Left forelimb (tissue), 1 donor: Measurements from ENCODE around the gene BBS12.

Experiments
- DNase-seq: peaks from one replicate; pipeline ENCODE4 v3.0.0-alpha.2; 2018; ENCODE audit warnings: low spot score

BBS12 gene

GRCh38 chr4:122732329-122733026 is at the start of gene BBS12:
BBS12 (plus strand) TSS chr4:122732704; CDS start chr4:122741893, 9,189 bp downstream.
- DNase-seq = peak; percentile 98

- no peak for DNase-seq
These were observed 45.8 kb upstream of the BBS12 start for GRCh38 chr4:122686691-122687090.

DNA sequence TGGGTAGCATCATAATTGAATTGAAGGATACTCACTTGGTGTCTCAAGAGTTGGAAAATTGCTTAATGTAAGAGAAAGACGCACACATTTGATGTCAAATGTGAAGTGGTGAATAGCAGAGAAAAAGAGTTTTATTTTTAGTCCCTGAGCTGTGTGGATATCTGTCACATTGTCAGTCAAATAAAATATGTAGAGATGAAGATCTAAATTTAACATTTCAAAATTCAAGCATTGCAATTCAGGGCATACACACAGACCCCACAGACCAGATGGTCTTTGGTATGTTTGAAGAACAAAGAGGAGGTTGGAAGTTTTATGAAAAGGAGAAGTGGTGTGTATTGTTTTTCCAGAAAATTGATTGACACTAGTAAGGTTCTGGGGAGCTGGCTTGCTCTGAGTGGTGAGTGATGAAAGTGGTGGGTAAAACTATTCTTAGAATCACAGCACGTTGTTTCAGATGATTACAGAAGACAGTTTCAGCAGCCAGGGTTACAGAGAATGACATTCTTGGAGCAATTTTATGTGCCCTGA is 44.9 kb upstream of the BBS12 start:
- DNase-seq = no peak

DNA sequence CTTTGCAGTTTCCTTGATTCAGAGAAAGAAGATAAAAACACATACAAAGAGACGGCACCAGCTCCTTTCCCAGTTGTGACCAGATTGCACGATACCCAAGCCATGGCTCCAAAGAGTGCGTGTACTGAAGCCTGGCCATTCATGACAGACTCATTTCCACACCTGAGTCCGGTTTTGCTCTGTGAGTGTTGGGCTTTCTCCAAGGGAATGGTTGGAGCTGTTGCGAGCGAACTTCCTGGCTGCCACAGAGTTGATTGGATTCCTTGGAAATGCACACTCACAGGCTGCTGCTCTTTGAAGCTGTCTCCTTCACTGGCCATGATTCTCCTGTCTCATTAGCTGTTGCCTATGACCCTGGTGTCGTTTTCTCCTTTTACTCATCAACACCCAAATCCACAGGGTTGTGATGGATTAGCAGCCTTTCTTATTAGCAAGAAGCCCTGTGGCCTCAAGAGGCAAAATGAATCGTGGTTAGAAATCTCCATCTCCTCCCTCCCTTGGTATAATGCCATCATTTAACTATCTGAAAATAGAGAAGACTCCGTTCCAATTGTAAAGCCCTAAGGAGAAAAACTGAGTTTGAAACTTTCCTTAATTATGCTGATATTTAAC is 43.9 kb upstream of the BBS12 start:
- no peak for DNase-seq

GRCh38 chr4:122689972-122690371 is 42.5 kb upstream of the BBS12 start:
- DNase-seq = no peak

DNA sequence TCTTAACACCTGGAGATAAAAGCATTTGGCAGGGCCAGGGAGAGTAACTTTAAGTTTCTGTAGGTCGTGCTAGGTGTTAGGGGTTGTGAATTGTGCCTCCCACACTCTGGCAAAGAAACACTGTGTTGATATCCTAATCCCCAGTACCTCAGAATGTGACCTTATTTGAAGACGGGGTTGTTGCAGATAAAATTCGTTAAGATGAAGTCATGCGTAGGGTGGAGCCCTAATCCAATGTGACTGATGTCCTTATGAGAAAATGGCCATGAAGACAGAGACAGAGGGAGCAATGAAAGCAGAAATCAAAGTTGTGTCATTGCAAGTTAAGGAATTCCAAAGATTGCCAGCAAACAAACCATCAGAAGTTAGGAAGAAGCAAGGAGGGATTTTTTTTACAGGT is 40.5 kb upstream of the BBS12 start:
- no peak for DNase-seq

GRCh38 chr4:122692641-122693520 is 39.6 kb upstream of the BBS12 start:
- no peak for DNase-seq

GRCh38 chr4:122695226-122695625 is 37.3 kb upstream of the BBS12 start:
- no peak for DNase-seq

DNA sequence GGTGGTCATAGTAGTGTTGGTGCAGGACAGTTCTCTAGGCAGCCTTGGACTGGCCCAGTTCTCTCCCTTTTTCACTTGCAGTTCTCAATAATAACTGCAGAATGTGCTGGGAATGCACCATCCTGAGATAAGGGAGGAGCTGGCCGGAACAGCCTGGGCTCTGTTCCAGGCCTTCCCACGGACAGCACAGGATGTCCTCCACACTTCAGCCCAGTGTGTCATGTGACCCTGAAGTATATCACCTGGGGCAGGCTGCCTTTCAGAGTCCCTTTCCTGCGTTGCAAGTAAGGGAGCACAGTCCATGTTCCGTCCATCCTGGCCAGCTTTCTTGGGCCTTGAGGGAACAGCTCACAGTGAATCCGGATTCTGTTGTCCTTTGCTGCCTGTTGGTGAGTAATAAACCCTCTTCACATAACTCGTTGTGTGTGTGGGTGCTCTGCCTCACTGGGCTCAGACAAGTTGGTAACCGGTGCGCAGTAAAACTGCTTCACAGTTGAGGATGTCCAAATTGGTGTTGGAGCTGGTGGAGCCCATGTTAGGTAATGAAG is 32.3 kb upstream of the BBS12 start:
- no peak for DNase-seq

GRCh38 chr4:122701061-122701460 is 31.4 kb upstream of the BBS12 start:
- DNase-seq = no peak

DNA sequence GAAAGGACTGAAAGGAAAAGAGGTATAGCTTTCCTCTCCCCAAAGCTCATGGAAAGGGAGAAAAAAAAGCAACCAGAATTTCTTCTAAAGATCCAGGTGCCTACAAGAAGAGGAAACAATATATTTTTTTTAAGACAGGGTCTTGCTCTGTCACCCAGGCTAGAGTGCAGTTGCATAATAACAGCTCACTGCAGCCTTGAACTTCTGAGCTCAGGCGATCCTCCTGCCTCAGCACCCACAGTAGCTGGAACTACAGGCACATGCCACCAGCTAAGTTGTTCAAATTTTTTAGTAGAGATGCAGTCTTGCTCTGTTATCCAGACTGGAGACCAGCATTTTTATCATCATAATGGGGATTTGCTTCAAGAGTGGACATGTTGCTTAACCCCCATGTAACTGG is 30.5 kb upstream of the BBS12 start:
- DNase-seq = no peak

DNA sequence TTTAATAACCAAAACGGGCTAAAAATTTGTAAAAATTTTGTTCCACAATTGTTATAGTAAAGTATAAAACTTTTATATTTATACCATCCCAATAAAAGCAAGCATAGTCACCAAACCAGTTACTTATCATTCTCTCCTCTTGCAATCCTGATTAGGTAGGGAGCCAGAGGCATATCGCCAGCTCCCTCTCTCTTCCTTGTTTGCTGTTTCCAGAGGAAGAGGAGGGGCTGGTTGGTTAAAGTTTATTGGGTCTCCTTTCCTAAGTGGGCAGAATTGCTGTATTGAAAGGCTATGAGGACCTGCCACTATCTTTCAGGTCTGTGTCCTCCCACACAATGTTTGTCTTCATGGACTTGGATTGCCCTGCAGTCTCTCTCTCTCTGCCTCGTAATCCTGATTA is 29.6 kb upstream of the BBS12 start:
- no peak for DNase-seq

DNA sequence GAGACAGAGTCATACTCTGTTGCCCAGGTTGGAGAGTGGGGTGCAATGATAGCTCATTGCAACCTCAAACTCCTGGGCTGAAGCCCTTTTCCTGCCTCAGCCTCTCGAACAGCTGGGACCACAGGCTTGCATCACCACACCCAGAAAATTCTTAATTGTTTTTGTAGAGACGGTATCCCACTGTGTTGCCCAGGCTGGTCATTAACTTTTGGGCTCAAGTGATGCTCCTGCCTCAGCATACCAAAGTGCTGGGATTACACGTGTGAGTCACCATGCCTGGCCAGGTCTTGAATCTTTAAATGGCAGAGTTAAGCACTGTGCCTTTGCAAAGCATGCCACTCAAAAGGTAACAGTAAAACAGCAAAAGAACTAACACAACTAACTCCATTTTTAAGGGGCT is 28.6 kb upstream of the BBS12 start:
- DNase-seq = no peak

DNA sequence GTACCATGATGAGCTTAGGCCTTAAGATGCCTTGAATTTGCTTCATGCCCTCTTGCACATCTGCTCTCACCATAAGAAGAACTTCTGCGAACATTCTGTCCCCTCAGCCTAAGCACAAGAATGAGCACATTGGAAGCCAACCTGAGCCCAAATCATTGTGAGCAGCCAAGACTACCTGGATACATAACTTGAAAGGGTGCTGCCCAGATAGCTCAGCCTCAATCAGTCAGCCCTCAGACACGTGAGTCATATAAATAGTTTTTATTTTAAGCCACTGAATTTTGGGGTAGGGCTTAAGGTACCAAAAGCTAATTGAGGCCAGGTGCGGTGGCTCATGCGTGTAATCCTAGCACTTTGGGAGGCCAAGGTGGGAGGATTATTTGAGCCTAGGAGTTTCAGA is 27.5 kb upstream of the BBS12 start:
- DNase-seq = no peak

DNA sequence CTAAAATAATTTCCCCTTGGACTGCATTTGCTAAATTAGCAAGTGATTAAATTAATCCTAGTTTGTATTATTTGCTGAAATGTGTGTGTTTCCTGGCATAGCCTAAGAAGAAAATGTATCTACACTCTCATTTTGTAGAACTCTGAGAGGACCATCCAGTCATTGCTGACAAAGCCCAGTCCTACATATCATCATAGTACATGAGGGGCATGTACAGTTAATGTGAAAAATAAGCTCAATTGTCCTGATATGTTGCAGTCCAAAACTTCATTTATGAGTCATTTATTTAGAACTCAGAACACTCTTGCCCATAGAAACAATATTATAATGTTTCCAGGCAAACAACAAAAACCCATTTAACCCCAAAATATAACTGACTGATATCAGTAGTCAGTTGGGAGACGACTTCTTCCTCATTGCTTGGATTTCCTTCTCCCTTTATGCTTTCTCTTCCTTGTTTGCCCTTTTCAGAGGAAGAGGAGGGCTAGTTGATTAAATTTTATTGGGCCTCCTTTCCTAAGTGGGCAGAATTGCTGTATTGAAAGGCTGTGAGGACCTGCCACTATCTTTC is 26.9 kb upstream of the BBS12 start:
- no peak for DNase-seq

DNA sequence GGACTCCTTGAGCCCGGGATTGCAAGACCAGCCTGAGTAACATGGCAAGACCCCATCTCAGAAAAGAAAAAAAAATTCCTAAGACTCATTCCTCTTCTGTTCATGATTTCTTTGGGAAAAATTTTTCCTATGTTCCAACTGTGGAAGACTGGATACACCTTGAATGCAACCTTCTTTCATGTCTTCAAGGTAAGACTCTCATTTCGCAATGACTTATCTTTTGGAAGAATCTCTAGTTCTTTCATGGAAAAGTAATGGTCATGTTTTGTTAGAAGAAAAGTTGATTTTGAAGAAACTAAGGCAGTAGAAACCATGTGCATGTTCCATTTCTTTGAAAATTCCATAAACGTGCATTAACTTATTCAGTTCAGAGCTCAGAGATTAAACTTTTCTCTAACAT is 26.0 kb upstream of the BBS12 start:
- no peak for DNase-seq

DNA sequence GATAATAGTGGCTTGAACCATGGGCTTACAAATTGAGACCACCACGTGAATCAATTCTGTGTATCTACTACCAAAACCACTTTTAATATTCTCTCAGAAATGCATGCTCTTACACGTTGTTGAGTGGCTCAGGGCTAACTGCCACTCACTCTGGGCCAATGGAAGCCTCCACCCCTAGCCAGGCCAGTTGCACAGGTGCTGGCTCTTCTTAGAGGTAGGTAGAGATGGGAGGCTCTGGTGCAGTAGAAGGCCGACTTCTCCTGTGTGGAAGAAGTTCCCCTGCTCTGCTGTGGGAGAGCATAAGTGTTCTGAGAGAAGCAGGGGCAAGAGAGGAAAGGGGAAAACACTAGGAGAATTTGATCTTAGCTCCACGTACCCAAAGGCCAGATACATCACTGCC is 25.0 kb upstream of the BBS12 start:
- DNase-seq = no peak

GRCh38 chr4:122709236-122709635 is 23.3 kb upstream of the BBS12 start:
- no peak for DNase-seq

- DNase-seq = no peak
These were observed 21.8 kb upstream of the BBS12 start for GRCh38 chr4:122710434-122711308.

DNA sequence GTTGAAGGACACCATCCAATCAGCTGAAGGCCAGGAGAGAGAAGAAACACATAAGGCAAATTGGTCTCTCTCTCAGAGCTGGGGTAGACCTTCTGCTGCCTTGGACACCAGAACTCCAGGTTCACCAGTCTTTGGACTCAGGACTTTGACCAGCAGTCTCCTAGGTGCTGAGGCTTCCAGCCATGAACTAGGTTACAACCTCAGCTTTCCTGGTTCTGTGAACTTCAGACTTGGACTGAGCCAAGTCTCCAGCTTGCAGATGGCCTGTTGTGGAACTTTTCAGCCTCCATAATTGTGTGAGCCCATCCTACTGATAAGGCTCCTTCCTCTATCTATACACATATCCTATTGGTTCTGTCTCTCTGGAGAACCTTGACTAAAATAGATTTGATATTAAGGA is 20.6 kb upstream of the BBS12 start:
- DNase-seq = no peak

DNA sequence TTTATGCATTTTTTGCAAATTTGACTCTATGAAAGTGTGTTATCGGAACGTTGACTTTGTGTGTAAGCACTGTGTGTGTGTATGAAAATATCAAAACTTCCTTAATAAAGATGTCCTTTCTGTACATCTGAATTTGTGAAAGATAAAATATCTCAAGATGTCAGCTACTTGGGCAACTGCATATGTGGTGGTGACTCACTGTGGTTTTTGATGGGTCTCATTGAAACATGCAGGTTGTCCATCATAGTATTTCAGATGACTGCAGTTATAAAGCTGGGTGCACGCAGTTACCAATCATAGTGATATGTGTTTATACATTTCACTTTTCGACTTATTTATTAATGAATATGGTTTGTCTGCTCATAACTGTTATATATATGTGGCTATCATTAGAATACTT is 19.7 kb upstream of the BBS12 start:
- no peak for DNase-seq
